A673 (cell line): Measurements from ENCODE around the gene WDR37. TPM values are rescaled to one million over a fixed set of nuclear protein-coding genes. Genes with fewer than 3 reads are reported as not detected.
A peak's percentile ranks its signal among the peaks of the same experiment; 100 is the strongest.

Experiments
- BruUV-seq: library from RNA; stranded (reverse); fragments of 400-500 nt; replicated peaks from 2 replicates; lab custom pipeline; 2021; lab: Mats Ljungman, UMichigan
- CTCF ChIA-PET: fragments of 300-600 bp; sonication (Branson Sonifier 250); formaldehyde crosslinking; loops from one replicate; lab custom pipeline; 2022; ENCODE audit warnings: antibody characterized with exemption; lab: Charles Lee
- POLR2A ChIA-PET: fragments of 300-600 bp; sonication (Branson Sonifier 250); formaldehyde crosslinking; loops from one replicate; lab custom pipeline; 2022; ENCODE audit warnings: antibody characterized with exemption; ENCODE audit not compliant: low non-redundant PET; lab: Charles Lee
- DNase-seq: peaks from one replicate; pipeline ENCODE4 v3.0.0-alpha.2; 2015; ENCODE audit warnings: low spot score
- H3K27ac ChIP-seq: fragments of 200-600 bp; sonication (generic); 2 replicates; pipeline ENCODE4 v1.5.1; 2016; ENCODE audit warnings: mixed run types, low read depth, mild to moderate bottlenecking, mixed read lengths, antibody characterized with exemption, low read length; ENCODE audit not compliant: poor library complexity, severe bottlenecking
- H3K27me3 ChIP-seq: fragments of 200-600 bp; sonication (generic); replicated peaks from 2 replicates; pipeline ENCODE4 v1.6.1; 2017; ENCODE audit warnings: mixed run types, low read depth, mild to moderate bottlenecking, mixed read lengths, antibody characterized with exemption, low read length; ENCODE audit not compliant: insufficient read depth, poor library complexity
- H3K36me3 ChIP-seq: fragments of 200-600 bp; sonication (generic); 2 replicates; pipeline ENCODE4 v1.6.1; 2016; ENCODE audit warnings: mixed run types, mild to moderate bottlenecking, mixed read lengths, antibody characterized with exemption, low read length; ENCODE audit not compliant: insufficient read depth, poor library complexity, severe bottlenecking
- H3K4me1 ChIP-seq: fragments of 200-600 bp; sonication (generic); 2 replicates; pipeline ENCODE4 v1.6.1; 2017; ENCODE audit warnings: mixed run types, mild to moderate bottlenecking, mixed read lengths, antibody characterized with exemption, low read length; ENCODE audit not compliant: insufficient read depth, poor library complexity, severe bottlenecking
- H3K4me3 ChIP-seq: fragments of 200-600 bp; sonication (generic); 2 replicates; pipeline ENCODE4 v1.5.1; 2016; ENCODE audit warnings: low read depth, mixed run types, mild to moderate bottlenecking, mixed read lengths, low read length; ENCODE audit not compliant: poor library complexity, severe bottlenecking
- H3K9me3 ChIP-seq: fragments of 200-600 bp; sonication (generic); 2 replicates; pipeline ENCODE4 v1.6.1; 2016; ENCODE audit warnings: mixed run types, low read depth, mild to moderate bottlenecking, mixed read lengths, antibody characterized with exemption, low read length; ENCODE audit not compliant: poor library complexity, severe bottlenecking
- EZH2 ChIP-seq: fragments of 200-600 bp; sonication (generic); IDR thresholded peaks from 2 replicates; pipeline ENCODE4 v1.6.1; 2017; ENCODE audit warnings: borderline replicate concordance, low read depth, mild to moderate bottlenecking, mixed read lengths, antibody characterized with exemption, low read length; ENCODE audit not compliant: poor library complexity, severe bottlenecking
- intact Hi-C: fragments of 100-400 bp; cut with micrococcal nuclease; formaldehyde crosslinking; loops from one replicate; pipeline ENCODE4 v1.10.0; 2022; ENCODE audit not compliant: unreplicated experiment
- total RNA-seq: library from RNA; stranded (reverse); gene quantifications from 2 replicates; pipeline ENCODE4 v1.2.3, GENCODE V29; 2021
- TF ChIP-seq, protein P1 (sequence below): fragments of 300-800, 200-600 bp; sonication (generic); conservative IDR thresholded peaks from 2 replicates; pipeline ENCODE4 v1.5.1; 2017; ENCODE audit warnings: low read depth, mild to moderate bottlenecking, antibody characterized with exemption, low read length, moderate library complexity, mixed read lengths

Gene WDR37
- total RNA-seq, 1 experiment from 2014 or later, result 12.6 TPM

DNA sequence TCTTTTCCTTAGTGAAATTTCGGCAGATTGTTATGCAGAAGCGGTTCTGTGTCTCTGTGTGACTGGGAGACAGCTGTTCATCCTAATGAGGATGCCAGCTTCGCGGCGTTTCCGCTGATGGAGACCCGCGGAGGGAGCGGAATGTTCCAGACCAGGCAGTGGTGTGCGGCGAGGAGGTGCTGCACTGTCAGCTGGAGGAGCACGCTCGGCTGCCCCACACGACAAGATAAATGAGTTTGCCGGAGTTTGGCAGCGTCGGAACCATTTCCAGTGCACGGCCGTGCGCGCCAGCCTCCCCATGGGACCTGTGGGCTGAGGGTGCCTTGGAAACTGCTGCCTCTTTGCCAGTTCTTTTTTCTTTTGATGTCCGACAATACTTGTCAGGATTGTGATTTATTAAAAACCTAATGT, 64.6 kb downstream of the WDR37 start:
- ChIA-PET CTCF (no interaction called here), POLR2A (no interaction called here)
- DNase-seq, result peak; percentile 11
- intact Hi-C loops, result no loop called here
- TF ChIP-seq EZH2, result no peak
- TF ChIP-seq, protein P1, sequence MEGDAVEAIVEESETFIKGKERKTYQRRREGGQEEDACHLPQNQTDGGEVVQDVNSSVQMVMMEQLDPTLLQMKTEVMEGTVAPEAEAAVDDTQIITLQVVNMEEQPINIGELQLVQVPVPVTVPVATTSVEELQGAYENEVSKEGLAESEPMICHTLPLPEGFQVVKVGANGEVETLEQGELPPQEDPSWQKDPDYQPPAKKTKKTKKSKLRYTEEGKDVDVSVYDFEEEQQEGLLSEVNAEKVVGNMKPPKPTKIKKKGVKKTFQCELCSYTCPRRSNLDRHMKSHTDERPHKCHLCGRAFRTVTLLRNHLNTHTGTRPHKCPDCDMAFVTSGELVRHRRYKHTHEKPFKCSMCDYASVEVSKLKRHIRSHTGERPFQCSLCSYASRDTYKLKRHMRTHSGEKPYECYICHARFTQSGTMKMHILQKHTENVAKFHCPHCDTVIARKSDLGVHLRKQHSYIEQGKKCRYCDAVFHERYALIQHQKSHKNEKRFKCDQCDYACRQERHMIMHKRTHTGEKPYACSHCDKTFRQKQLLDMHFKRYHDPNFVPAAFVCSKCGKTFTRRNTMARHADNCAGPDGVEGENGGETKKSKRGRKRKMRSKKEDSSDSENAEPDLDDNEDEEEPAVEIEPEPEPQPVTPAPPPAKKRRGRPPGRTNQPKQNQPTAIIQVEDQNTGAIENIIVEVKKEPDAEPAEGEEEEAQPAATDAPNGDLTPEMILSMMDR, result no peak
- Histone ChIP-seq H3K4me3 (no peak overlapping the region), H3K27me3 (no peaks in the 10 kb centered on the region), H3K27ac (no peak overlapping the region), H3K9me3 (no peaks in the 10 kb centered on the region), H3K4me1 (peaks cover 15% of the 10 kb centered on the region), H3K36me3 (peaks cover 3% of the 10 kb centered on the region)
- no TSS peak for BruUV-seq

DNA sequence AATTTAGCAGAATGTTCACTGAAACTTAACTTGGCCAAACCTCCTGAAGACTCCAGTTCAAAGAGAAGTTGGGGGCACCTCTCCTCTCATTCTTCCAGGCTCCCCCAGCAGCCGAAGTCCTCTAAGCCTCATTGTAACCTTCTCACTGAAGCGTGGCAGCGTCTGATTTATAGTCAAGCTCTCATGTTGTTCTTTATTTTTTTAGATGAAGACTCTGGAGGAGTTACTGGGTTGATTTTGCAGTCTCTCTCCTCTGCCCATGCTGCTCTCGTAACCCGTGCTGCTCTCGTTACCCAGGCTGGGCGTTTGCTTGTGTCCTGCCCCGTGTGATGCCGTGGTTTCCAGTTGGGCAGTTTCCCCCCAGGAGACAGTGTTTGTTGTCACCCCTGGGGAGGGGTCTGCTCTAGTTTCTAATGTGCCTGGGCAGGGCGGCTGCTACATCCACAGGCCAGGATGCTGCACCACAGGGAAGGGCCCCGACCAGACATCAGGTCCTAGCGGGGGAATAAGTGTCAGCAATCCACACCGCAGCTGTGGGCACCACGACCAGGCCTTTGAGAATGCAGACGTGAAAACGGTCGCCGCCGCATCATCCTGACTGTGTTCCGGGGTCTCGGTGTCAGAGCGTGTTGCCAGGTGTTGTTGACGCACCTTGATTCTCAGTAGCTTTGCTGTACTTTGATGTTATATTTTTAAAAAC, 65.2 kb downstream of the WDR37 start:
- H3K27ac ChIP-seq, result no peak overlapping the region
- no peaks in the 10 kb centered on the region for H3K27me3 ChIP-seq
- no peaks in the 10 kb centered on the region for H3K9me3 ChIP-seq
- peaks cover 3% of the 10 kb centered on the region for H3K36me3 ChIP-seq
- peaks cover 15% of the 10 kb centered on the region for H3K4me1 ChIP-seq
- intact Hi-C loops, result no loop called here
- TF ChIP-seq EZH2, result no peak
- TF ChIP-seq, protein P1, result no peak
- DNase-seq, result no peak
- no TSS peak for BruUV-seq
- no peak overlapping the region for H3K4me3 ChIP-seq
- ChIA-PET CTCF (no interaction called here), POLR2A (no interaction called here)

DNA sequence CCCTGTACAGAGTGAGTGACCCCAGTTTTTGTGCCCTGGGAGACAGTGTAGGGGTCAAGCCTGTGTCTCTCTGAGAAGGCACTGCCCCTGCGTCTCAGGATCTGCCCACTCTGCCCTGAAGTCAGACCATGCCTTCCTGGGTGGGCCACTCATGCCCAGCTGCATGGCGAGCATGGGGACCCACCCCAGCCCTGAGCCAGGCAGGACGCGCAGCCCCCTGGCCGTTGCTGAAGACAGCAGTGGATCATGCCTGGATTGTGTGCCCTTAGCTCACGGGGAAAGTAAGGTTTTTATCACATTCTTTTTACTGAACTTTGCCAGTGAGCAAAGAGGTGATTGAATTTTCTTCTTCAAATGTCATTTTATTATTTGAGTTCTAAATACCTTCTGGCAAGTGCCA, 66.2 kb downstream of the WDR37 start:
- Histone ChIP-seq H3K27ac (no peak overlapping the region), H3K36me3 (peaks cover 3% of the 10 kb centered on the region), H3K27me3 (no peaks in the 10 kb centered on the region), H3K4me3 (no peak overlapping the region), H3K9me3 (no peaks in the 10 kb centered on the region), H3K4me1 (peaks cover 15% of the 10 kb centered on the region)
- ChIA-PET POLR2A (no interaction called here), CTCF (no interaction called here)
- no TSS peak for BruUV-seq
- no peak for DNase-seq
- TF ChIP-seq, protein P1, result no peak
- no peak for TF ChIP-seq EZH2
- intact Hi-C loops, result no loop called here
